Measurements from ENCODE around the gene TLCD2.
"Not testable (repeated sequence)": the region's sequence is repeated elsewhere in the genome, so short reads cannot be mapped to it uniquely, and the experiment has no call there.

The TLCD2 gene

GRCh38 chr17:1718362-1719165 lies 8.4 kb upstream of the TLCD2 start:
- in situ Hi-C loops (cut with MboI; ENCODE audit: low sequenced_read_pairs), result no loop called here

- in situ Hi-C loops (cut with MboI; ENCODE audit: low sequenced_read_pairs), result no loop called here
Measured at GRCh38 chr17:1716912-1717695, 6.9 kb upstream of the TLCD2 start.

- in situ Hi-C loops (cut with MboI; ENCODE audit: low sequenced_read_pairs), result no loop called here
Measured at GRCh38 chr17:1716076-1716911, 6.1 kb upstream of the TLCD2 start.

GRCh38 chr17:1715803-1716075 lies 5.6 kb upstream of the TLCD2 start:
- in situ Hi-C loops (cut with MboI; ENCODE audit: low sequenced_read_pairs), result no loop called here

DNA sequence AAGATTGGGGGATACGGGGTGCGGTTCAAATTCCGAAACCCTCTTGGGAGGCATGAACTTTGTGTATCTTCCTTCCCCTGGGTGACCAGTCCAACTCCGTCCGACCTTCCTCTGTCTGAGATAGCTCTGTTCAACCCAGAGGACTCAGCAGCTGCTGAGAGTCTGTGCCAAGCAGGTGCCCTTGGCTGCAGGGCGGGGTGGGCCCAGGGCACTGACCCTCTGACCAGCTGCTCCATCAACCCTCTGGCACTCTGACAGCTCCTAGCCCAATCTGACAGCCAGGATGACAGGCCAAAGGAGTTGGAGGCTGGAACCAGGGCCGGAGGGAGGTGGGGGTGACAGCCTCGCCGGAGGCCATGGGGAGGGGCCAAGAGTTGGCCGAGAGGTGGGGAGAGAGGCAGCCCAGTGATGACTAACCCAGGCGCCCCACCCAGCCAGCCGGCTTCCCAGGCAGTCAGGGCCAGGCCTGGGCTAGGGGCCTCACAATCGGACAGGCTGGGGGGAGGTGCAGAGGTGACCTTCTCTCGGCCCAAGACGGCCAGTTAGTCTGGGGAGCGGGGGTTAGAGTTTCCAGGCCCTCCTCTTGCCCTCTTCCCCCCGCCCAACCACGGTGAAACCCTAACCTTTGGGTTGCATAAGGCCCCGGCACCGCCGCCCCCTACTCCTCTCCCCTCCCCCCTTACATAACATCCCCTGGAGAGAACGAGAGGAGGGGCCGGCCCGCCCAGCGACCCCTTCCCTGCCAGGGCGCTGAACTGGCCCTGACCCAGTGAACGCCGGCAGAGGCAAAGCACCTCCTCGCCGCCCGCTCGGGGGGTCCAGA lies 5.0 kb upstream of the TLCD2 start:
- in situ Hi-C loops (cut with MboI; ENCODE audit: low sequenced_read_pairs), result no loop called here

- in situ Hi-C loops (cut with MboI; ENCODE audit: low sequenced_read_pairs), result no loop called here
Measured at GRCh38 chr17:1714427-1714979, 4.3 kb upstream of the TLCD2 start.

GRCh38 chr17:1713878-1714426 lies 3.8 kb upstream of the TLCD2 start:
- in situ Hi-C loops (cut with MboI; ENCODE audit: low sequenced_read_pairs), result no loop called here

GRCh38 chr17:1713160-1713877 lies 3.1 kb upstream of the TLCD2 start:
- in situ Hi-C loops (cut with MboI; ENCODE audit: low sequenced_read_pairs), result no loop called here

DNA sequence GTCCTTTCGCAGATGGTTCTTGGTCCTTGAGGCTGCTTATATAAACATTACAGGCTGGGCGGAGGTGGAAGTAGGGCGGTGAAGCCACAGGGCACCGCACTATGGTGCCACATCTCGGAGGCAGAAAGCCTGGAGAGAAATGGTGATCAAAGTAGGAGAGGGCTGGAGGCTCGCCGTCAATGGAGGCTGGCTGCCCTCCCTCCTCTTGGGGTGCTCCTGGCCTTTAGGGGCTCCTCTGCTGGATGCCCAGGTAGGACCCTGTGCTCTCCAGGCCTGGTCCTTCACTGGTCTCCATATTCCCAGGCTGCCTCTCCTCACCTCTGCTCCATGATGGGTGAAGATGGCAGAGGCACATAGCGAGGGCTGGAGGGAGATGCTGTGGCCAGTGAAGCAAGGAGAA lies 2.1 kb upstream of the TLCD2 start:
- in situ Hi-C loops (cut with MboI; ENCODE audit: low sequenced_read_pairs), result no loop called here

- in situ Hi-C loops (cut with MboI; ENCODE audit: low sequenced_read_pairs), result no loop called here
Measured at GRCh38 chr17:1711804-1712203, 1.6 kb upstream of the TLCD2 start.

GRCh38 chr17:1710807-1711553 lies 803 bp upstream of the TLCD2 start:
- in situ Hi-C loops (cut with MboI; ENCODE audit: low sequenced_read_pairs), result no loop called here

DNA sequence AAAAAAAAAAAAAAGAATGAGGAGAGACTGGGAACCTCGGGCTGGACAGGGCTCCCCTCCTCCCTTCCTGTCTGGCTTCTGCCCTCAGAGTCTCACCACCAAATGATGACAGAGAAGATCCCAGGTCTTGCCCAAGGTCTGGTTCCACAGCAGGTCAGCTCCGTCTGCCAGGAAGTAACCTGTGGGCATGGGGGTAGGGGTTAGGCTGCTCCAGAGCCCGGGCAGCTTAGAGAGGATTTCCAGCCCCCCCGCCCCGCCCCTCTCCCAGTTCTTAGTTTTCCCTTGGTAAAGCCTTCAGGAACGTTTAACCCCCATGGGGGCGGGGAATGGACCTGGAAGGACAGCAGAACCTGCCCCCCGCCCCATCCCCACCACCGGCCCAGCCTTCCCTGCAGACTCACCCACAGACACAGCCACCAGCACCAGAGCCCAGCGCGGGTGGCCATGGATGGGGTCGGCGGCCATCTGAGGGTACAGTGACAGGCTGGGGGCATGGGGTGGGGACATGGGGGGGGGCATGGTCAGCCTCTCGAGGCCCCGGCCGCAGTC lies 700 bp downstream of the TLCD2 start:
- in situ Hi-C loops (cut with MboI; ENCODE audit: low sequenced_read_pairs), result no loop called here

GRCh38 chr17:1708791-1709346 lies 1.3 kb downstream of the TLCD2 start:
- in situ Hi-C loops (cut with MboI; ENCODE audit: low sequenced_read_pairs), result not testable (repeated sequence)

DNA sequence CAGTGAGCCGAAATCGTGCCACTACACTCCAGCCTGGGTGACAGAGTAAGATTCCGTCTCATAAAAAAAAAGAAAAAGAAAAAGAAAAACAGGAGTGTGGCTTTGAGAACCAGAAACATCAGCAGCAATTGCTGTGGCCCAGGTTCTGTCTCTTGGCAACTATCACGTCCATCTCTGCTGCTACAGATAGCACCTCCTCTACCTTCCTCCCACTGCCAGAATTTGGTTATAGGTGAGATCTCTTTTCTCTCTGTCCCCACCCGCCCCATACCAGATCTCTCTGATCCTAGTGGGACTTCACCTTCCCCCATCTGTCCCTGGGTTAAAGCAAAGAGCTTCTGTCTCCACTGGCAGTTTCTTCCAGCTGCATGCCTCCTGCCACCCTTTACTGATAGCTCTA lies 3.1 kb downstream of the TLCD2 start:
- in situ Hi-C loops (cut with MboI; ENCODE audit: low sequenced_read_pairs), result no loop called here

GRCh38 chr17:1705004-1705403 lies 5.2 kb downstream of the TLCD2 start:
- in situ Hi-C loops (cut with MboI; ENCODE audit: low sequenced_read_pairs), result no loop called here

DNA sequence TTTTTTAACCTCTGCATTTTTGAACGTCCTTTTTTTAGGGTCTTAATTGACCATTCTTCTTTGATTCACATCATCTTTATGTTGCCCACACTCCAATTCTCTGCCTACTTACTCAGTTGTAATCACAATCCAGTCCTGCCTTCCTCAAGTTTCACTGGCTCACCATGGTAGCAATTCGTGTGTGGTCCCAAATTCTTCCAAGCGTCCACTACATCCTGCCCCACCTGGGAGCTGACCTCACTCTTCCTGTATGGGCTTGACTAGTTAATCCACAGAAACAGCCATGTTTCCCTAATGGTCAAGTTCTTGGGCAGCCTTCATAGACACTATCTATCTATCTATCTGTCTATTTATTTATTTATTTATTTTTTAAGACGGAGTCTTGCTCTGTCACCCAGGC lies 7.1 kb downstream of the TLCD2 start:
- in situ Hi-C loops (cut with MboI; ENCODE audit: low sequenced_read_pairs), result no loop called here

GRCh38 chr17:1699891-1700290 lies 10.3 kb downstream of the TLCD2 start:
- in situ Hi-C loops (cut with MboI; ENCODE audit: low sequenced_read_pairs), result not testable (repeated sequence)

- in situ Hi-C loops (cut with MboI; ENCODE audit: low sequenced_read_pairs), result no loop called here
Measured at GRCh38 chr17:1697681-1698080, 12.5 kb downstream of the TLCD2 start.
